Stimulated activated CD4-positive, alpha-beta T cell treated with anti-CD3 and anti-CD28 coated beads, Interleukin-2, amount 100 ng/mL, for 24 hours (primary cell): ENCODE results near the gene CENPH.
"Not testable (repeated sequence)": the region's sequence is repeated elsewhere in the genome, so short reads cannot be mapped to it uniquely, and the experiment has no call there.

ENCODE experiments used
- DNase-seq, 2 donors: peaks; one replicate each; pipeline ENCODE4 v3.0.0-alpha.2; 2020

The CENPH gene

DNA sequence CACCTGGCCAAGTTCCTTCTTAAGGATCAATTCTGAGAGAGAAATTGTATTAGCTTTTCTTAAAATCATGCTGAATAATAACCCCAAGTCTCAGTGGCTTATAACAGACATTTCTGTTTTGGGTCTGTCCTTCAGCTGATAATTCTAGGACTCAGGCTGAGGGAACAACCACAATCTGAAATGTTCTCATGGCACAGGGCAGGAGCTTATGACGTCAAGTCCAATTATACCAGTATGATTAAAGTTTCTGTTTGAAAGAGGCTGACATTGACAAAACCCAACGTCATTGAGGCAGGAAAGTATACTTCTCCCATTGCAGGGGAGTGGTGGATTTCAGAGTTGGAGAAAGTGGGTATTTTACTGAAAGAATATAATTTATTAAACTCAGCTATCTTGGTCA is 21.8 kb downstream of the CENPH start:
- DNase-seq: no peak

DNA sequence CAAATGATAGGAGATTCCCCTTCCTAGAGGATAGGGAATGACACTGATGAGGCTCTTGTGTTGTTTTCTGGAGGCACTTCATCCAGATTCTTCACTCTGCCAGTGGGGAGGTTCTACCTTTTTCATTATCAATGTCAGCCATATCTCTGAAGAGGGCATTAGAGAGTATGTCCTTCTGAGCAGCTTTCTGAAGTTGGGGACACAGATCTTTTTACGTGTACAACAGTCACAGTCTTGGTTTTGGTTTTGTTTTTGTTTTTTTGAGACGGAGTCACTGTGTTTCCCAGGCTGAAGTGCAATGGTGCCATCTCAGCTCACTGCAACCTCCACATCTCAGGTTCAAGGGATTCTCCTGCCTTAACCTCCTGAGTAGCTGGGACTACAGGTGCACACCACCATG is 22.6 kb downstream of the CENPH start:
- no peak for DNase-seq

DNA sequence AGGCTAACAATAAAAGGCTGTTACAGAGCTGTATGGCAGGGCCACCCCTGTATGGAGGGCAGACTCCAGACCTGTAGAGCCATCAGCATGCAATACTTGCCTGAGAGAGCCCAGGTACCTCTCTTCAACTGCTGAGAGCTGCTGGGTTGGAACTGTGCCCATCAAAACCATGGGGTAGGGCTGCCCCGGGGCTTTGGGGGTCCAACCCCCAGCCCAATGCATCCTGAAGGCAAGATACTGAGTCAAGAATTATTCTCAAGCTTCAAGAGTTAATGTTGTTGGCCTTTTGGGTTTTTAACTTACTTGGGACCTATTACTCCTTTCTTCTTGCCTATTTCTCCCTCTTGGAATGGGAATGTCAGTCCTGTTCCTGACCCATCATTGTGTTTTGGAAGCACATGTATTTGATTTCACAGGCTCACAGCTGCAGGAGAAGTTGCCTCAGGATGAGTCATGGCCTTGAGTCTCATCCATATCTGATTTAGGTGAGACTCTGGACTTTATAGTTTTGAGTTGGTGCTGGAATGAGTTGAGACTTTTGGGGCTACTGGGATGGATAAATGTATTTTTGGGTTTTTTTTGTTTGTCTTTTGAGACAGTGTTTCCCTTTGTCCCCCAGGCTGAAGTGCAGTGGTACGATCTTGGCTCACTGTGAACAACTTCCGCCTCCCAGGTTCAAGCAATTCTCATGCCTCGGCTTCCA is 24.3 kb downstream of the CENPH start:
- DNase-seq: no peak

DNA sequence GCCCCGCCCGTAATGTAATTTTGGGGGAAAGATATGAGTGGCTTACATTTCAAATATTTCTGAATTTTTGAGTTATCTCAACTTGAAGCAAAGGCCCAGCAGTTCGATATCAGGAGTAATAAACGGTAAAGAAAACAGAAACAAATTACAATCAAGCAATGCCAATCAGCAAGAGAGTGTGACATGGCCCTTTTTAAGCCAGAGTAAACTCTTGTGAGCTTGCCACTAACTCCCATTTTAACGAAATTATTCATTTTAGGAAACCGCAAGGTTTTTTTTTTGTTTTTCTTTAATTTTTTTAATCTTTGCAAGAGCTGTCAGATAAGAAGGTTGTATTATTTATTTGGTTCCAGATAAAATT is 27.7 kb downstream of the CENPH start:
- no peak for DNase-seq

DNA sequence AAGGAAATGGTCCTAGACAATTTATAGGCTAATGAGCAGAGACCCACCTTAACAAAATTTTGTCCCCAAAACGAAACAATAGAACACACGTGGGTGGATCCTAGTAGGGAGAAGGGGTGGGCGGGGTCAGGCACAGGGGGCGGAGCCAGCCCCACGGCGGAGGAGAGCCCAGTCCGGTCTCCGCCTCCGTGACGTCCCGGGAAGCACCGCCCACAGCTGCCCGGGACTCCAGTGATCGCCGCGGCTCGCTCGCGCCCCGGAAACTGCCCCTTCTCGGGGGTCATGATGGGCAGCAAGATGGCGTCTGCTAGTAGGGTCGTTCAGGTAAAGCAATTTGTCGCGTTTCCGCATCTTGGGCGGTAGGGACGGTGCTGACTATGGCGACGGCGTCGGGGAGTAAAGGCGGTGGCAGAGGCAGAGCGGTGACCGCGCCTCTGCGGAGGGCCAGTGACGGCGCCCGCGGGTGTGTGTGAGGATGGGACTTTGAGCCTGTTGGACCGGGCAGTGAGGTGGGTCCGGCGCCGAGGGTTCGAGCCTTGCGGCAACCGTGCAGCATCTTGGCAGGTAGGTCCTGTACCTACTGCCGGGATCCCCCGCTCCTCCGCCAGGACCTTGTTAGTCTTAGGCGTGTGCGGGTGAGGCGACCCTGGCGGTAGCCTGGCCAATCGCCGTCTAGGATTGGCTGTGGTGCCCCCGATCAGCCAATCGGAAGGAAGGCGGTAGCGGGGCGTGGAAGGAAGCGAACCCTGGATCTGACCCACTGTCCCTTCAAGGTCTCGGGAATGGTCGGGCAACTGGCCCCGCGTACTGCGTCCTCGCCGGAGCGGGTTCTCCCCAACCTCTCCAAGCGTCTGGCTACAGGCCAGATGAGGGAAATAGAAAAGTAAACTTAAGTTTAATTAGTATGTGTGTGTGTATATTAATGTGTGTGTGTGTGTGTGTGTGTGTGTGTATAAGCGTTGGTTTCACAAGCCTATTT is 28.5 kb downstream of the CENPH start:
- DNase-seq: peak; percentile 92 to 97

DNA sequence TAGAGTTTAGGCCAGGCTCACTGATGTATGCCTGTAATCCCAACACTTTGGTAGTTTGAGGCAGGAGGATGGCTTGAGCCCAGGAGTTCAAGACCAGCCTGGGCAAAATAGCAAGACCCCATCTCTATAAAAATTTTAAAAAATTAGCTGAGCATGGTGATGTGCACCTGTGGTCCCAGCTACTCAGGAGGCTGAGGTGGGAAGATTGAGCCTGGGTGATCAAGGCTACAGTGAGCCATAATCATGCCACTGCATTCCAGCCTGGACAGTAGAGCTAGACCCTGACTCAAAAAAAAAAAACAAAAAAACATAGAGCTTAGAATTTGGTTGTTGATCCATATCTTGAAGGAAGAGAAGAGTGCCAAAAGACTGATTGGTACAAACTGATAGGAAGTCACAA is 30.6 kb downstream of the CENPH start:
- DNase-seq: no peak

DNA sequence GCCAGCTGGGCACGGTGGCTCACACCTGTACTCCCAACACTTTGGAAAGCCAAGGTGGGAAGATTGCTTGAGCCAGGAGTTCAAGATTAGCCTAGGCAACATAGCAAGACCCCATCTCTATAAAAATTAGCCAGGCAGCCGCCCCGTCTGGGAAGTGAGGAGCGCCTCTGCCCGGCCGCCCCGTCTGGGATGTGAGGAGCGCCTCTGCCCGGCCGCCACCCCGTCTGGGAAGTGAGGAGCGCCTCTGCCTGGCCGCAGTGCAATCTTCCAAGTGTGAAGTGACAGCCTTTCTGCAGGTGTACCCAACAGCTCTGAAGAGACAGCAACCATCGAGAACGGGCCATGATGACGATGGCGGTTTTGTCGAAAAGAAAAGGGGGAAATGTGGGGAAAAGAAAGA is 31.0 kb downstream of the CENPH start:
- DNase-seq: not testable (repeated sequence)

DNA sequence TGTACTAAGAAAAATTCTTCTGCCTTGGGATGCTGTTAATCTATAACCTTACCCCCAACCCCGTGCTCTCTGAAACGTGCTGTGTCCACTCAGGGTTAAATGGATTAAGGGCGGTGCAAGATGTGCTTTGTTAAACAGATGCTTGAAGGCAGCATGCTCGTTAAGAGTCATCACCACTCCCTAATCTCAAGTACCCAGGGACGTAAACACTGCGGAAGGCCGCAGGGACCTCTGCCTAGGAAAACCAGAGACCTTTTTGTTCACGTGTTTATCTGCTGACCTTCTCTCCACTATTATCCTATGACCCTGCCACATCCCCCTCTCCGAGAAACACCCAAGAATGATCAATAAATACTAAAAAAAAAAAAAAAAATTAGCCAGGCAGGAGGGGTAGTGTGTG is 31.4 kb downstream of the CENPH start:
- DNase-seq: not testable (repeated sequence)

DNA sequence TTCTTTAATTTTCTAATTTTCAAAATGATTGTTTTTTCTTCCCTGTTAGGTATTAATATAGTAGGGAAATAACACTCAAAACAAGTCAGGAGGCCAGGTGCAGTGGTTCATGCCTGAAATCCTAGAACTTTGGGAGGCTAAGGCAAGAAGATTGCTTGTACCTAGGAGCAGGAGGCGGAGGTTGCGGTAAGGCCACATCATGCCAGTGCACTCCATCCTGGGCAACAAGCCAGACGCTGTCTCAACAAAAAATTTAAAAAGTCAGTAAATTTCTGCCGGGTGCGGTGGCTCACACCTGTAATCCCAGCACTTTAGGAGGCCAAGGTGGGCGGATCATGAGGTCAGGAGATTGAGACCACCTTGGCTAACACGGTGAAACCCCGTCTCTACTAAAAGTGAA is 35.1 kb downstream of the CENPH start:
- no peak for DNase-seq

DNA sequence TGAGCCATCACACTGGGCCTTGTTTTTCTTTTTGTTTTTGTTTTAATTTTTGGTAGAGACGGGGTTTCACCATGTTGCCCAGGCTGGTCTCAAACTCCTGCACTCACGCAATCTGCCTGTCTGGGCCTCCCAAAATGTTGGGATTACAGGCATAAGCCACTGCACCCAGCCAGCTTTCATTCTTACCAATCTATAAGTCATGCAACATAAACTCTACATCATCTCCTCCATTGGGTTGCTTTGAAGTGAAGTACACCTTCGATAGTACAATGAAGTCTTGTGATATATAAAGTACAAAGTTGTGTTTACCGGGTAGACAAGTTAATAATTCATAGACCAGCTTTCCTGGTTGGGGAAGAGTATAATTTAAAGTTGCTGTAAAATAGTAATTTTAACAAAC is 36.5 kb downstream of the CENPH start:
- DNase-seq: no peak

DNA sequence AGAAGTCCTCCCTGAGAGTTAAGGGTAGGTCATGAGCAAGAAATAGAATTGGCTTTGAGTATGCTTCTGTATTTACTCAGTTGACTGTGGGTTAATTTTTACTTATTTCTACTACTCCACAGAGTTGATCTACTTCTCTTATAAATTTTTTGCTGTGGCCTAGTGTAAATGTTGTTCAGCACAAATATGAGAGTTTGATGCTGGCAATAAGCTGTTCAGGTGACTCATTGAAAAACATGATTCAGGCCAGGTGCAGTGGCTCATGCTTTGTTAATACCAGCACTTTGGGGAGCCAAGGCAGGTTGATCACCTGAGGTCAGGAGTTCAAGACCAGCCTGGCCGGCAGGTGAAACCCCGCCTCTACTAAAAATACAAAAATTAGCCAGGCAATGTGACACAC is 40.8 kb downstream of the CENPH start:
- no peak for DNase-seq

DNA sequence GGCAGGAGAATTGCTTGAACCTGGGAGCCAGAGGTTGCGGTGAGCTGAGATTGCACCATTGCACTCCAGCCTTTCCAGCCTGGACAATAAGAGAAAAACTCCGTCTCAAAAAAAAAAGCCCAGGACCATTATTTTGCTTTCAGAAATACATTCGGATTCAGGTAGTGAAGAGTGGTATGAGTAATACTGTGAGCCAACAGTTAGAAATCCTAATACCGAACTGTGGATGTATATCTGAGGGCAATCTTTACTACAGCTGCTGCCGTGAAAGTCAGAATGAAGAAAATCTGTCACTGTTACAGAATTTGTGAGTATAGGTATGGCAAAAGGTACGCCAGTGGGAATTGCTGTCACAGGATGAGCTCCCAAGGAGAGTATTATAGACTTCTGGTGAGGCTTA is 41.9 kb downstream of the CENPH start:
- no peak for DNase-seq

DNA sequence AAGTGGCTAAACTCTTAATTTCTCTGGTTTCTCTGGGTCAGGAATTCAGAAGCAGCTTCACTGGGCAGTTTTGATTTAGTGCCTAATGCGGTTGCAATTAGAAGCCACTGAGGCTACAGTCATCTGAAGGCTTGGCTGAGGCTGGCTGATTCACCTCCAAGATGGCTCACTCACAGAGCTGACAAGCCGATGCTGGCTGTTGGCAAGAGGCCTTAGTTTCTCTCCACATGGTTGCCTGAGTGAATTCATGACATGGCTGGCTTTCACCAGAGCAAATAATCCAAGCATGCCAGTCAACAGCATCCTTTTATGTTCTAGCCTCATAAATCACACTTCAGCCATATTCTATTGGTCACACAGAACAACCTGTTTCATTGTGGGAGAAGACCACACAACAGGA is 42.5 kb downstream of the CENPH start:
- no peak for DNase-seq

DNA sequence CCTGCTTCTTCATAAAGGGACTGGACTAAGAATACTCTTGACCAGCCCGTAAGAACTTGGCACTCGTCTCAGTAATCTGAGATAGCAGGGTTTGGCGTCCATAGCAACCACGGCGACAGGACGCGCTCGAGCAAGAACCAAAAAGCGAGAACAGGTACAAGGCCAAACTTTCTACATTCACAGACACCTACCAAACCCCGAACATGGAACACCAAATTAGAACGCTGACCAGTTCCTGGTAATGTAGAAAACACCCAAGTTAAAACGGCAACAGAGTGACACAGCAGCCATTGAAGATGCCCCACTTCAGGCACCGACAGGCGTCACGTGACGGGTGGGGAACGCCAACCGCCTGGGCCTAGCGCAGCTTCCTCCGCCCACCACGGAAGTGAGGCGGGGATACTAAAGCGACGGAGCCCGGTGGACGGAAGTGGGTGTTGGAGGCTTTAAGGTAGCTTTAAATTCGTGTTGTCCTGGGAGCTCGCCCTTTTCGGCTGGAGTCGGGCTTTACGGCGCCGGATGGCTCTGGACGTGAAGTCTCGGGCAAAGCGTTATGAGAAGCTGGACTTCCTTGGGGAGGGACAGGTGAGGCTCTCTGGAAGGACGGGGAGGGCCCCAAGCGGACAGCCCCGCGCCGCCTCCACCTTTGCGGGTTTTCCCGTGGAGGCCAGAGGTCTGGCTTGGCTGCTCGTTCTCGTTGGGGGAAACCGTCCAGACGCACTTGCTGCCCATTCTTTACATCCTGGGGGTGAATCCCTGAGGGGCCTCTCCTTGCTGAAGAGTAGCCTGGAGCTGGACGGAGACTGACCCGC is 45.3 kb downstream of the CENPH start, which contains the start of gene CDK7:
Gene CDK7 (plus strand): TSS at position 430 of the 812 bp plus-strand sequence. CDS start 90 bp downstream, at position 520.
- DNase-seq: peak; percentile 93 to 95

DNA sequence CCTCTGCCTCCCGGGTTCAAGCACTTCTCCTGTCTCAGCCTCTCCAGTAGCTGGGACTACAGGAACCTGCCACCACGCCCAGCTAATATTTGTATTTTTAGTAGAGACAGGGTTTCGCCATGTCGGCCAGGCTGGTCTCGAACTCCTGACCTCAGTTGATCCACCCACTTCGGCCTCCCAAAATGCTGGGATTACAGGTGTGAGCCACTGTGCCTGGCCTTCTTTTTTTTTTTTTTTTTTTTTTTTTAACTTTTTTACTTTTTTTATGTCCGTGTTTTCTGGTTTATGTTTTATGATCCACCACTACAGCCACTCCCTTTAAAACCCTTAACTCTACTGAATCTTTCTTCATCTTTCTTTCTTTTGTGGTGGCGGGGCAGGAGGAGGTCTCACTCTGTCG is 47.4 kb downstream of the CENPH start:
- not testable (repeated sequence) for DNase-seq

DNA sequence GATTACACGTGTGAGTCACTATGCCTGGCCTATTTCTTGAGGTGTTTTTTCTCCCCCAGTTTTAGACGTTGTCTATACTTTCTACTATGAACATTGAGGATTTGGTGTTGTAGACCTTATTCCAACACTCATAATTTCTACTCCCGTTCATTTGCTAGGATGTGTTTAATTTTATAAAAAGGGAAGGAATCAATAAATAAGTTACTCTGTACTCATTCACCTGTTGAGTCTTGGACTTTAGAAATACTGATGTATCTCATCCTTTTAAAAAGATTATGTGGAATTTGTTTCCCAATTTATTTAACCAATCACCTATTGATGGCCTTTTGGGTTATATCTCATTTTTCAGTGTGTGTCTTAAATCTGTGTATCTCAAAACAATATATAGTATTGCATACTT is 48.5 kb downstream of the CENPH start:
- no peak for DNase-seq

DNA sequence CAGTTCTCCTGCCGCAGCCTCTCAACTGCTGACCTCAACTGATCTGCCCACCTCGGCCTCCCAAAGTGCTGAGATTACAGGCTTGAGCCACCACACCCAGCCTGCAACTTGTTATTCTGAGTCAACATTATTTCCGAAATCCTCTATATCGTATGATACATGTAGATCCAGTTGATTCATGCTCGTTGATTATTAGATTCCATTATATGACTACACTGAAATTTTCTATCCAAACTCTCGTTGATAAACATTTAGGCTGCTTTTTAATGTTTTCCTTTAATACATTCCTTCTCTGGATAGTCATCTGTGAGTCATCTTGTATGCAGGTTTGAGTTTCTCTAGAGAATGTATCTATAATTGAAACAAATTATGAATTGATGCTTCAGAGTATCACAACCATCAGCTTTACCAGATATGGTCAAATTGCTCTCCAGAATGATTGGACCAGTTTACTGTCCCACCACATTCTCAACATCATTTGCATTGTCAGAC is 49.4 kb downstream of the CENPH start:
- no peak for DNase-seq

DNA sequence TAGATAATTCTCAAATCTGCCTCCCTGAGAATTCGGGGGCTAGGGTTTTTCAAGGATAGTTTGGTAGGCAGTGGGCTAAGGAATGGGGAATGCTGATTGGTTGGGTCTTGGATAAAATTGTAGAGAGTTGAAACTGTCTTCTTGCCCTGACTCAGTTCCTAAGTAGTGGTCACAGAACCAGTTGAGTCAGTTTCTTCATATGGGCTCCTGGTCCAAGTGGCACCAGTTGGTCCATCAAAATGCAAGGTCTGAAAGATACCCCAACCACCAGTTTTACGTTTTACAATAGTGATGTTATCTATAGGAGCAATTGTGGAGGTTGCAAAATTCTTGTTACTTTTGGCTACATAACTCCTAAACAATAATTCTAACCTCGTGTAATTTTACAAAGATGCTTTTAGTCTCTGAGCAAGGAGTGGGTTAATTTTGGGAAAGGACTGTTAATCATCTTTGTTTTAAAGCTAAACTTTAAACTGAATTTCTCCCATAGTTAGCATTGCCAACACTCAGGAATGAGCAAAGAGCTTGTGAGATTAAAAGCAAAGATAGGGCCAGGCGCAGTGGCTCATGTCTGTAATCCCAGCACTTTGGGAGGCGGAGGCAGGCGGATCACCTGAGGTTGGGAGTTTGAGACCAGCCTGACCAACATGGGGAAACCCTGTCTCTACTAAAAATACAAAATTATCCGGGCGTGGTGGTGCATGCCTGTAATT is 53.0 kb downstream of the CENPH start:
- no peak for DNase-seq

DNA sequence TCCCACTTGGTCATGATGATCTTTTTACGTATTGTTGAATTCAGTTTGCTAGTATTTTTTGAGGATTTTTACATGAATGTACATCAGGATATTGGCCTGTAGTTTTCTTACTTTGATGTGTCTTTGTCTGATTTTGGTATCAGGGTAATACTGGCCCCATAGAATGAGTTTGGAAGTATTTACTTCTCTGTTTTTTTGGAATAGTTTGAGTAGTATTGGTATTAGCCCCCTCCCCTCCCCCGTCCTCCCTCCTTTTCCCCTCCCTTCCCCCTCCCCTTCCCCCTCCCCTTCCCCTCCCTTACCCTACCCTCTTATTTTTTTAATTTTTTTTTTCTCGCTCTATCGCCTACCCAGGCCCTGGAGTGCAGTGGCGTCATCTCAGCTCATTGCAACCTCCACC is 55.6 kb downstream of the CENPH start:
- DNase-seq: no peak

DNA sequence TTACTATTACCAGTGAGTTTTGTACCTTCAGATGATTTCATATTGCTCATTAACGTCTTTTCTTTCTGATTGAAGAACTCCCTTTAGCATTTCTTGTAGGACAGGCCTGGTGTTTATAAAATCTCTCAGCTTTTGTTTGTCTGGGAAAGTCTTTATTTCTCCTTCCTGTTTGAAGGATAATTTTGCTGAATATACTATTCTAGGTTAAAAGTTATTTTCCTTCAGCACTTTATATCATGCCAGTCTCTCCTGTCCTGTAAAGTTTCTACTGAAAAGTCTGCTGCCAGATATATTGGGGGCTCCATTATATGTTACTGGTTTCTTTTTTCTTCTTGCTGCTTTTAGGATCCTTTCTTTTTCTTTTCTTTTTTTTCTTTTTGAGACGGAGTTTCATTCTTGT is 58.6 kb downstream of the CENPH start:
- DNase-seq: no peak

DNA sequence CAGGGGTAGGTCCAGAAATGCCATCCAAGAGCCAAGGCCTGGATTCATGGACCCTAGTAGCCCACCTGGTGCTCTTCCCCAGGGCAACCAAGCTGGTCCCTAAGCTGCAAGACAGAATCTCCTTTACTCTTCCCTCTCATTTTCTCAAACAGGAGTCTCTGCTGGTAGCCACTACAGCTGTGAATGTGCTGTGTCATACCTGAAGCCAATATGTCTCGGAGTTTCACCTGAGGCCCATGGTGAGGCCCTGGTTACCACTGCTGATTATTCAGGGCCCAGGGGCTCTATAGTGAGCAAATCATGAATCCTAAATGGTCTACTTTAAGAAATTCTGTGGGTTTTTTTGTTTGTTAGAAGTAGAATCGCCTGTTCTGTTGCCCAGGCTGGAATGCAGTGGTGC is 61.2 kb downstream of the CENPH start:
- DNase-seq: no peak

DNA sequence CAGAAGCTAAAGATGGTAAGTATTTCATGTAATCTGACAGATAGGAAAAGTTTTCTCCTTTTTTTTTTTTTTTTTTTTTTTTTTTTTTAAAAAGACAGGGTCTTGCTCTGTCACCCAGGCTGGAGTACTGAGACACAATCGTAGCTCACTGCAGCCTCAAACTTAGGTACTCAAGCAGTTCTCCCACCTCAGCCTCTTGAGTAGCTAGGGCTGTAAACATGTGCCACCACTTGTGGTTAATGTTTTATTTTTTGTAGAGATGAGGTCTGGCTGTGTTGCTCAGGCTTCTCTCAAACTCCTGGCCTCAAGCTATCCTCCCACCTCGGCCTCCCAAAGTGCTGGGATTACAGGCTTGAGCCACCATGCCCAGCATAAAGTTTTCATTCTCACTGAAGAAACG is 63.1 kb downstream of the CENPH start:
- no peak for DNase-seq
